ENCODE data around the gene PLXNA4.

- TF ChIP-seq, protein P1, sequence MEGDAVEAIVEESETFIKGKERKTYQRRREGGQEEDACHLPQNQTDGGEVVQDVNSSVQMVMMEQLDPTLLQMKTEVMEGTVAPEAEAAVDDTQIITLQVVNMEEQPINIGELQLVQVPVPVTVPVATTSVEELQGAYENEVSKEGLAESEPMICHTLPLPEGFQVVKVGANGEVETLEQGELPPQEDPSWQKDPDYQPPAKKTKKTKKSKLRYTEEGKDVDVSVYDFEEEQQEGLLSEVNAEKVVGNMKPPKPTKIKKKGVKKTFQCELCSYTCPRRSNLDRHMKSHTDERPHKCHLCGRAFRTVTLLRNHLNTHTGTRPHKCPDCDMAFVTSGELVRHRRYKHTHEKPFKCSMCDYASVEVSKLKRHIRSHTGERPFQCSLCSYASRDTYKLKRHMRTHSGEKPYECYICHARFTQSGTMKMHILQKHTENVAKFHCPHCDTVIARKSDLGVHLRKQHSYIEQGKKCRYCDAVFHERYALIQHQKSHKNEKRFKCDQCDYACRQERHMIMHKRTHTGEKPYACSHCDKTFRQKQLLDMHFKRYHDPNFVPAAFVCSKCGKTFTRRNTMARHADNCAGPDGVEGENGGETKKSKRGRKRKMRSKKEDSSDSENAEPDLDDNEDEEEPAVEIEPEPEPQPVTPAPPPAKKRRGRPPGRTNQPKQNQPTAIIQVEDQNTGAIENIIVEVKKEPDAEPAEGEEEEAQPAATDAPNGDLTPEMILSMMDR (IDR thresholded peaks at IDR 0.05 in 4 of 5, conservative IDR thresholded peaks at IDR 0.05 in 1 of 5) = no peak
- TF ChIP-seq POLR2A (IDR thresholded peaks at IDR 0.05) = no peak
Measured at GRCh38 chr7:132112106-132112505, 464.2 kb downstream of the PLXNA4 start.
